Measurements from ENCODE around the gene CGB2.

The CGB2 gene

GRCh38 chr19:49061445-49061844 lies 29.8 kb downstream of the CGB2 start:
- H3K14ac ChIP-seq (ENCODE audit: low read length in 2 of 2): peak overlapping the region in 1 of 2 experiments; percentile 39
- H3K9me3 ChIP-seq (ENCODE audit: control insufficient read depth, low read length): no peaks in the 10 kb centered on the region
- H3K4ac ChIP-seq (ENCODE audit: low read depth in 1 of 2, low read length in 2 of 2): no peak overlapping the region
- no peak overlapping the region for H2AFZ ChIP-seq (ENCODE audit: low read depth, low read length)
- no peak overlapping the region for H3K23ac ChIP-seq (ENCODE audit: low read length in 2 of 2)
- no peak for DNase-seq
- peaks cover 30% of the 10 kb centered on the region for H3K4me1 ChIP-seq (ENCODE audit: control insufficient read depth, insufficient read depth, low read depth, low read length)
- H2BK15ac ChIP-seq (ENCODE audit: low read depth, poor library complexity, severe bottlenecking): no peak overlapping the region
- no peak overlapping the region for H4K8ac ChIP-seq (ENCODE audit: low read length)
- H3K9ac ChIP-seq (ENCODE audit: low read length): no peak overlapping the region
- no peak overlapping the region for H2BK12ac ChIP-seq (ENCODE audit: low read length in 2 of 2)
- H2BK5ac ChIP-seq (ENCODE audit: low read depth, low read length, poor library complexity, severe bottlenecking): no peak overlapping the region
- H4K91ac ChIP-seq (ENCODE audit: low read length): no peak overlapping the region
- H3K79me1 ChIP-seq (replicated peaks; ENCODE audit: low read length, poor library complexity, severe bottlenecking): peaks cover 3% of the 10 kb centered on the region
- 91% methylated on average over 25 of the region's 25 CpGs for WGBS
- no peak overlapping the region for H2AK5ac ChIP-seq (ENCODE audit: low read length, severe bottlenecking)
- H3K27ac ChIP-seq (ENCODE audit: low read length, poor library complexity, severe bottlenecking): no peak overlapping the region
- no peak overlapping the region for H3K4me2 ChIP-seq (ENCODE audit: low read length, poor library complexity, severe bottlenecking)
- H3K27me3 ChIP-seq (ENCODE audit: control insufficient read depth in 1 of 2, insufficient read depth in 1 of 2, low read length in 2 of 2): peaks cover 44 to 83% of the 10 kb centered on the region in 2 experiments
- H3K18ac ChIP-seq (ENCODE audit: low read depth in 1 of 2, low read length in 2 of 2): no peak overlapping the region
- H3K4me3 ChIP-seq (ENCODE audit: insufficient read depth in 1 of 2, low read depth in 1 of 2, low read length in 2 of 2): no peak overlapping the region
- H3K36me3 ChIP-seq (ENCODE audit: control insufficient read depth in 1 of 2, insufficient read depth in 2 of 2, low read depth in 1 of 2, low read length in 2 of 2): peaks cover 0 to 4% of the 10 kb centered on the region in 2 experiments
- no peak overlapping the region for H2BK120ac ChIP-seq (ENCODE audit: low read depth, low read length)

DNA sequence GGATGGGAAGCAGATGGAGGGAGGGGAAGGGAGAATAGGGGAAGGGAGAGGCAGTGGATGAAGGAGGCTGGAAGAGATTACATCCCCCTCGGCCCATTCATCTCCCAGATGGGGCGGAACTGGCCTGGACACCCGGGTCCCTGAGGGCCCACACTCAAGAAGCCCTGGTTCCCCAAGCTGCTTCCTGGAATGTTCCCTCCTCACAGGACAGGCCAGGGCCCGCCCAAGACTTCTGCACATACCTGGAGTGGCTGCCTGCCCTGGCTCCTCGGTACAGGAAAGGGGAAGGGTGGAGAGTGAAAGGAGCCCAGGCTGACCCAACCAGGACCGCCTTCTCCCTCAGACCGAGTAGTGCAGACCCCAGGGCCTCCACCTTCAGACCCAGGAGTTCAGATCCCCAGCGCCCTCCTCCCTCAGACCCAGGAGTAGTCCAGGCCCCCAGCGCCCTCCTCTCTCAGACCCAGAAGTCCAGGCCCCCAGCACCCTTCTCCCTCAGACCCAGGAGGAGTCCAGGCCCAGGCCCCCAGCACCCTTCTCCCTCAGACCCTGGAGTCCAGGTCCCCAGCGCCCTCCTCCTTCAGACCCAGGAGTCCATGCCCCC lies 32.4 kb downstream of the CGB2 start:
- H3K18ac ChIP-seq (ENCODE audit: low read depth in 1 of 2, low read length in 2 of 2): no peak overlapping the region
- peak overlapping the region in 1 of 2 experiments; percentile 4 for H3K14ac ChIP-seq (ENCODE audit: low read length in 2 of 2)
- H4K8ac ChIP-seq (ENCODE audit: low read length): no peak overlapping the region
- H3K27ac ChIP-seq (ENCODE audit: low read length, poor library complexity, severe bottlenecking): no peak overlapping the region
- H3K27me3 ChIP-seq (ENCODE audit: control insufficient read depth in 1 of 2, insufficient read depth in 1 of 2, low read length in 2 of 2): peaks cover 54 to 81% of the 10 kb centered on the region in 2 experiments
- DNase-seq: no peak
- 63% methylated on average over 8 of the region's 10 CpGs for WGBS
- peaks cover 0 to 4% of the 10 kb centered on the region in 2 experiments for H3K36me3 ChIP-seq (ENCODE audit: control insufficient read depth in 1 of 2, insufficient read depth in 2 of 2, low read depth in 1 of 2, low read length in 2 of 2)
- H2AK5ac ChIP-seq (ENCODE audit: low read length, severe bottlenecking): no peak overlapping the region
- H2BK120ac ChIP-seq (ENCODE audit: low read depth, low read length): no peak overlapping the region
- peaks cover 2% of the 10 kb centered on the region for H3K79me1 ChIP-seq (replicated peaks; ENCODE audit: low read length, poor library complexity, severe bottlenecking)
- no peak overlapping the region for H3K4me3 ChIP-seq (ENCODE audit: insufficient read depth in 1 of 2, low read depth in 1 of 2, low read length in 2 of 2)
- no peak overlapping the region for H2AFZ ChIP-seq (ENCODE audit: low read depth, low read length)
- no peak overlapping the region for H2BK12ac ChIP-seq (ENCODE audit: low read length in 2 of 2)
- H3K23ac ChIP-seq (ENCODE audit: low read length in 2 of 2): peak overlapping the region in 1 of 2 experiments; percentile 10
- H4K91ac ChIP-seq (ENCODE audit: low read length): no peak overlapping the region
- peak overlapping the region; percentile 46 for H2BK15ac ChIP-seq (ENCODE audit: low read depth, poor library complexity, severe bottlenecking)
- no peaks in the 10 kb centered on the region for H3K9me3 ChIP-seq (ENCODE audit: control insufficient read depth, low read length)
- H3K4me1 ChIP-seq (ENCODE audit: control insufficient read depth, insufficient read depth, low read depth, low read length): peaks cover 15% of the 10 kb centered on the region
- H3K4me2 ChIP-seq (ENCODE audit: low read length, poor library complexity, severe bottlenecking): peak overlapping the region; percentile 80
- no peak overlapping the region for H3K9ac ChIP-seq (ENCODE audit: low read length)
- H2BK5ac ChIP-seq (ENCODE audit: low read depth, low read length, poor library complexity, severe bottlenecking): no peak overlapping the region
- no peak overlapping the region for H3K4ac ChIP-seq (ENCODE audit: low read depth in 1 of 2, low read length in 2 of 2)

- Histone ChIP-seq H3K4ac (ENCODE audit: low read depth in 1 of 2, low read length in 2 of 2) (no peak within 1 kb of the TSS), H3K14ac (ENCODE audit: low read length in 2 of 2) (peak within 1 kb of the TSS in 1 of 2 experiments; percentile 4), H3K23ac (ENCODE audit: low read length in 2 of 2) (peak within 1 kb of the TSS in 1 of 2 experiments; percentile 10), H2BK120ac (ENCODE audit: low read depth, low read length) (peak within 1 kb of the TSS; percentile 68), H3K27ac (ENCODE audit: low read length, poor library complexity, severe bottlenecking) (no peak within 1 kb of the TSS), H2AFZ (ENCODE audit: low read depth, low read length) (no peak within 1 kb of the TSS), H4K91ac (ENCODE audit: low read length) (no peak within 1 kb of the TSS), H2BK12ac (ENCODE audit: low read length in 2 of 2) (no peak within 1 kb of the TSS), H2AK5ac (ENCODE audit: low read length, severe bottlenecking) (no peak within 1 kb of the TSS), H2BK15ac (ENCODE audit: low read depth, poor library complexity, severe bottlenecking) (peak within 1 kb of the TSS; percentile 46), H3K4me2 (ENCODE audit: low read length, poor library complexity, severe bottlenecking) (peak within 1 kb of the TSS; percentile 80), H3K36me3 (ENCODE audit: control insufficient read depth in 1 of 2, insufficient read depth in 2 of 2, low read depth in 1 of 2, low read length in 2 of 2) (peaks cover 0 to 4% of the 10 kb centered on the region in 2 experiments), H3K9me3 (ENCODE audit: control insufficient read depth, low read length) (no peaks in the 10 kb centered on the region), H4K8ac (ENCODE audit: low read length) (no peak within 1 kb of the TSS), H3K27me3 (ENCODE audit: control insufficient read depth in 1 of 2, insufficient read depth in 1 of 2, low read length in 2 of 2) (peaks cover 62 to 82% of the 10 kb centered on the region in 2 experiments), H2BK5ac (ENCODE audit: low read depth, low read length, poor library complexity, severe bottlenecking) (no peak within 1 kb of the TSS), H3K4me3 (ENCODE audit: insufficient read depth in 1 of 2, low read depth in 1 of 2, low read length in 2 of 2) (peak within 1 kb of the TSS in 1 of 2 experiments; percentile 41), H3K4me1 (ENCODE audit: control insufficient read depth, insufficient read depth, low read depth, low read length) (peaks cover 15% of the 10 kb centered on the region), H3K9ac (ENCODE audit: low read length) (no peak within 1 kb of the TSS), H3K18ac (ENCODE audit: low read depth in 1 of 2, low read length in 2 of 2) (no peak within 1 kb of the TSS), H3K79me1 (replicated peaks; ENCODE audit: low read length, poor library complexity, severe bottlenecking) (peaks cover 2% of the 10 kb centered on the region)
- 2% methylated on average over 35 of the region's 53 CpGs for WGBS
- peak; percentile 59 for DNase-seq
These were observed 33.3 kb downstream of the CGB2 start, which contains the start of gene NTF4 for GRCh38 chr19:49064768-49065611. Gene NTF4 (minus strand): TSS chr19:49064818. CDS start chr19:49061997, 2,821 bp downstream.

- Histone ChIP-seq H3K27me3 (ENCODE audit: control insufficient read depth in 1 of 2, insufficient read depth in 1 of 2, low read length in 2 of 2) (peaks cover 72 to 84% of the 10 kb centered on the region in 2 experiments), H4K8ac (ENCODE audit: low read length) (no peak overlapping the region), H3K18ac (ENCODE audit: low read depth in 1 of 2, low read length in 2 of 2) (no peak overlapping the region), H3K36me3 (ENCODE audit: control insufficient read depth in 1 of 2, insufficient read depth in 2 of 2, low read depth in 1 of 2, low read length in 2 of 2) (peaks cover 0 to 4% of the 10 kb centered on the region in 2 experiments), H2BK12ac (ENCODE audit: low read length in 2 of 2) (no peak overlapping the region), H3K23ac (ENCODE audit: low read length in 2 of 2) (peak overlapping the region in 1 of 2 experiments; percentile 64), H2BK5ac (ENCODE audit: low read depth, low read length, poor library complexity, severe bottlenecking) (no peak overlapping the region), H2AFZ (ENCODE audit: low read depth, low read length) (no peak overlapping the region), H2BK120ac (ENCODE audit: low read depth, low read length) (no peak overlapping the region), H2AK5ac (ENCODE audit: low read length, severe bottlenecking) (no peak overlapping the region), H4K91ac (ENCODE audit: low read length) (no peak overlapping the region), H3K4me3 (ENCODE audit: insufficient read depth in 1 of 2, low read depth in 1 of 2, low read length in 2 of 2) (no peak overlapping the region), H3K4ac (ENCODE audit: low read depth in 1 of 2, low read length in 2 of 2) (no peak overlapping the region), H2BK15ac (ENCODE audit: low read depth, poor library complexity, severe bottlenecking) (no peak overlapping the region), H3K27ac (ENCODE audit: low read length, poor library complexity, severe bottlenecking) (no peak overlapping the region), H3K4me1 (ENCODE audit: control insufficient read depth, insufficient read depth, low read depth, low read length) (peaks cover 15% of the 10 kb centered on the region), H3K9me3 (ENCODE audit: control insufficient read depth, low read length) (peaks cover 5% of the 10 kb centered on the region), H3K9ac (ENCODE audit: low read length) (no peak overlapping the region), H3K79me1 (replicated peaks; ENCODE audit: low read length, poor library complexity, severe bottlenecking) (no peaks in the 10 kb centered on the region), H3K4me2 (ENCODE audit: low read length, poor library complexity, severe bottlenecking) (no peak overlapping the region), H3K14ac (ENCODE audit: low read length in 2 of 2) (no peak overlapping the region)
- no peak for DNase-seq
- WGBS: 61% methylated on average over 7 of the region's 13 CpGs
These were observed 34.3 kb downstream of the CGB2 start for GRCh38 chr19:49065905-49066512.

Data from mesenchymal stem cell (in vitro differentiated cells and primary cell).